A549 (cell line): ENCODE data around the gene EIF4G2. TPM values are rescaled to one million over a fixed set of nuclear protein-coding genes. Genes with fewer than 3 reads are reported as not detected.

Source experiments
- ATAC-seq, 2 experiments: fragments of 200-7000 bp in 1 of 2; fragments of >200 bp in 1 of 2; cut with Nextera tagmentation in 1 of 2; cut with Tn5 transposase in 1 of 2; 3 replicates each; pipeline versions ENCODE4 v1.8.0 to v1.9.1; 2018 to 2020; ENCODE audit warnings: mild to moderate bottlenecking in 1 of 2, moderate library complexity in 1 of 2
- CTCF ChIA-PET: fragments of 300-600 bp; sonication (Branson Sonifier 250); formaldehyde crosslinking; extraction: SDS; loops from one replicate; lab custom pipeline; 2021; ENCODE audit warnings: antibody characterized with exemption, inconsistent platforms; lab: Yijun Ruan, JAX
- POLR2A ChIA-PET: fragments of 350-600 bp; formaldehyde crosslinking; extraction: SDS; loops from one replicate; lab custom pipeline; 2021; ENCODE audit warnings: antibody characterized with exemption, inconsistent platforms; lab: Yijun Ruan, JAX
- DNase-seq, 2 experiments: peaks; one replicate each; pipeline versions ENCODE4 v3.0.0 to v3.0.0-alpha.2; 2011 to 2016; ENCODE audit warnings: low read depth in 1 of 2, low spot score in 1 of 2
- FAIRE-seq: peaks from 2 replicates; lab custom pipeline; 2011; peaks lifted over from hg19 to GRCh38; lab: Jason Lieb, UNC
- H3K27ac ChIP-seq, 2 experiments: fragments of >200 bp; sonication (Bioruptor Twin); formaldehyde crosslinking; 3 replicates each; pipeline ENCODE4 v1.5.1; 2016 to 2017
- H3K4me1 ChIP-seq: fragments of >200 bp; sonication (Bioruptor Twin); formaldehyde crosslinking; 3 replicates; pipeline ENCODE4 v1.6.1; 2016
- H3K4me2 ChIP-seq: fragments of >200 bp; sonication (Bioruptor Twin); formaldehyde crosslinking; 3 replicates; pipeline ENCODE4 v1.6.1; 2016
- H3K4me3 ChIP-seq: fragments of >200 bp; sonication (Bioruptor Twin); formaldehyde crosslinking; 3 replicates; pipeline ENCODE4 v1.5.1; 2016
- H3K9me3 ChIP-seq: fragments of >200 bp; sonication (Bioruptor Twin); formaldehyde crosslinking; 3 replicates; pipeline ENCODE4 v1.6.1; 2016
- CBX2 ChIP-seq: fragments of 200-600 bp; sonication (generic); IDR thresholded peaks from 2 replicates; pipeline ENCODE4 v1.6.1; 2016; ENCODE audit warnings: low read depth, mild to moderate bottlenecking, borderline replicate concordance
- CHD2 ChIP-seq: fragments of 150-350 bp; IDR thresholded peaks from 2 replicates; pipeline ENCODE4 v1.6.1; 2014; ENCODE audit warnings: low read length; ENCODE audit not compliant: partially characterized antibody
- CHD4 ChIP-seq: fragments of 200-600 bp; sonication (generic); IDR thresholded peaks from 2 replicates; pipeline ENCODE4 v1.6.1; 2016; ENCODE audit warnings: antibody characterized with exemption, mild to moderate bottlenecking, borderline replicate concordance
- CTCF ChIP-seq: fragments of >200 bp; sonication (Bioruptor Twin); formaldehyde crosslinking; IDR thresholded peaks from 3 replicates; pipeline ENCODE4 v1.5.1; 2016
- E2F6 ChIP-seq: IDR thresholded peaks from 2 replicates; pipeline ENCODE4 v1.6.1; 2012; ENCODE audit warnings: low read depth, borderline replicate concordance
- EHF ChIP-seq: fragments of 250-450 bp; sonication (Bioruptor Pico); IDR thresholded peaks from 2 replicates; pipeline ENCODE4 v1.5.0; 2020; ENCODE audit warnings: mild to moderate bottlenecking
- HEYL ChIP-seq: fragments of 250-450 bp; sonication (Bioruptor Pico); IDR thresholded peaks from 2 replicates; pipeline ENCODE4 v1.8.0; 2021; ENCODE audit warnings: mild to moderate bottlenecking, moderate library complexity
- HOXB5 ChIP-seq: fragments of 250-450 bp; sonication (Bioruptor Pico); IDR thresholded peaks from 2 replicates; pipeline ENCODE4 v1.5.0; 2020; ENCODE audit warnings: mild to moderate bottlenecking, moderate library complexity
- JUN ChIP-seq, 2 experiments: fragments of >200 bp; sonication (Bioruptor Twin); formaldehyde crosslinking; IDR thresholded peaks; 2 replicates in 1 of 2; 3 replicates in 1 of 2; pipeline ENCODE4 v1.6.1; 2016 to 2017
- JUNB ChIP-seq: fragments of >200 bp; sonication (Bioruptor Twin); formaldehyde crosslinking; IDR thresholded peaks from 2 replicates; pipeline ENCODE4 v1.6.1; 2016
- NR3C1 ChIP-seq: fragments of >200 bp; sonication (Bioruptor Twin); formaldehyde crosslinking; IDR thresholded peaks from 3 replicates; pipeline ENCODE4 v1.6.1; 2017
- PBX3 ChIP-seq: IDR thresholded peaks from 2 replicates; pipeline ENCODE4 v1.6.1; 2012
- PHF8 ChIP-seq: fragments of 200-600 bp; sonication (generic); IDR thresholded peaks from 2 replicates; pipeline ENCODE4 v1.6.1; 2016; ENCODE audit warnings: low read depth, mild to moderate bottlenecking, antibody characterized with exemption, moderate library complexity, borderline replicate concordance
- POLR2A ChIP-seq: IDR thresholded peaks from 2 replicates; pipeline ENCODE4 v1.6.1; 2012; ENCODE audit warnings: mild to moderate bottlenecking, low read length
- RARB ChIP-seq: fragments of 250-450 bp; sonication (Bioruptor Pico); IDR thresholded peaks from 2 replicates; pipeline ENCODE4 v1.8.0; 2021; ENCODE audit warnings: mild to moderate bottlenecking, moderate library complexity
- RCOR1 ChIP-seq: fragments of 150-350 bp; IDR thresholded peaks from 2 replicates; pipeline ENCODE4 v1.6.1; 2014; ENCODE audit warnings: antibody characterized with exemption, low read length, low read depth
- RNF2 ChIP-seq: fragments of 200-600 bp; sonication (generic); IDR thresholded peaks from 2 replicates; pipeline ENCODE4 v1.6.1; 2016; ENCODE audit warnings: low read depth, mild to moderate bottlenecking, antibody characterized with exemption, moderate library complexity, borderline replicate concordance
- USF2 ChIP-seq: fragments of 450-650 bp; IDR thresholded peaks from 2 replicates; pipeline ENCODE4 v1.6.1; 2014; ENCODE audit warnings: antibody characterized with exemption
- ZC3H11A ChIP-seq: fragments of 450-650 bp; IDR thresholded peaks from 2 replicates; pipeline ENCODE4 v1.6.1; 2014; ENCODE audit warnings: antibody characterized with exemption, mild to moderate bottlenecking
- ZFP36 ChIP-seq: fragments of 450-650 bp; IDR thresholded peaks from 2 replicates; pipeline ENCODE4 v1.6.1; 2014; ENCODE audit warnings: borderline replicate concordance; ENCODE audit not compliant: partially characterized antibody
- WGBS: methylation state at CpG from one replicate; pipeline ENCODE4 v1.1.6; 2017; ENCODE audit errors: missing lambda C conversion rate; 5-methylcytosine and 5-hydroxymethylcytosine counted together
- polyA plus RNA-seq, 4 experiments: library from polyadenylated mRNA; depleted of rRNA in 3 of 4; stranded (reverse); fragments of >200 nt; fragmentation: RNase III in 1 of 4; extraction: RNeasy Plus Mini Kit Qiagen cat#74134 plus additional on column Dnase treatment in 1 of 4; gene quantifications; 2 replicates in 3 of 4; 3 replicates in 1 of 4; pipeline ENCODE4 v1.2.3, GENCODE V29; 2011 to 2017

Gene EIF4G2
- polyA plus RNA-seq, 2 of the 4 experiments (the other 2 are of a cell fraction), result 901 to 1,171 TPM

- no peak for DNase-seq
- Histone ChIP-seq H3K9me3 (no peaks in the 10 kb centered on the region), H3K4me1 (no peaks in the 10 kb centered on the region)
- TF ChIP-seq RNF2 (no peak), CTCF (no peak), HOXB5 (CRISPR knock-in tag) (no peak)
- TF ChIP-seq, all 56 proteins: peak for 0
- CTCF ChIA-PET, result interaction anchor here (1.2 kb wide), 1 partner anchor 10 kb away, joined by 3 read pairs; no protein-coding TSS in a partner anchor
- WGBS, result 70% methylated on average over 4 of the region's 4 CpGs
- POLR2A ChIA-PET, result interaction anchor here (4.2 kb wide), 1 partner anchor 20 kb away, joined by 15 read pairs; the partner anchor contains the start of gene EIF4G2
- FAIRE-seq (no peak), ATAC-seq (no peak)
- Histone ChIP-seq H3K27ac (no peak overlapping the region), H3K4me3 (no peak overlapping the region), H3K4me2 (no peak overlapping the region)
These were observed 20.4 kb upstream of the EIF4G2 start for GRCh38 chr11:10829139-10829538.

- no peak for TF ChIP-seq USF2
- no peak for TF ChIP-seq POLR2A
- POLR2A ChIA-PET, result interaction anchor here (4.2 kb wide), 1 partner anchor 19 kb away, joined by 15 read pairs; the partner anchor contains the start of gene EIF4G2
- CTCF ChIA-PET, result interaction anchor here (1.2 kb wide), 1 partner anchor 10 kb away, joined by 3 read pairs; no protein-coding TSS in a partner anchor
- no peak overlapping the region for H3K4me3 ChIP-seq
- 61% methylated on average over 2 of the region's 2 CpGs for WGBS
- H3K4me1 ChIP-seq, result no peaks in the 10 kb centered on the region
- no peak overlapping the region for H3K27ac ChIP-seq
- FAIRE-seq, result no peak
- H3K4me2 ChIP-seq, result no peak overlapping the region
- DNase-seq, result no peak
- ATAC-seq, result no peak
- H3K9me3 ChIP-seq, result no peaks in the 10 kb centered on the region
These were observed 19.7 kb upstream of the EIF4G2 start for GRCh38 chr11:10828402-10828801.

- Histone ChIP-seq H3K4me2 (no peak overlapping the region), H3K27ac (no peak overlapping the region)
- TF ChIP-seq PHF8 (no peak), CHD2 (no peak), E2F6 (no peak), JUN (IDR thresholded peaks at IDR 0.05) (no peak), HEYL (CRISPR knock-in tag) (no peak), CBX2 (no peak), JUNB (no peak), NR3C1 (no peak), RARB (CRISPR knock-in tag) (no peak), ZFP36 (no peak), PBX3 (no peak), EHF (CRISPR knock-in tag) (no peak), CHD4 (no peak), RCOR1 (no peak), ZC3H11A (no peak)
- TF ChIP-seq, all 56 proteins: peak for 0
- no peak overlapping the region for H3K4me3 ChIP-seq
- WGBS, result 82% methylated on average over 3 of the region's 3 CpGs
- no peak for FAIRE-seq
- ChIA-PET CTCF (interaction anchor here (1.0 to 1.6 kb wide), 2 partner anchors 13 to 33 kb away, joined by 3 to 4 read pairs; no protein-coding TSS in a partner anchor), POLR2A (no interaction called here)
- no peaks in the 10 kb centered on the region for H3K9me3 ChIP-seq
- no peak for DNase-seq
- H3K4me1 ChIP-seq, result no peaks in the 10 kb centered on the region
- ATAC-seq, result no peak
These were observed 16.2 kb upstream of the EIF4G2 start for GRCh38 chr11:10824888-10825287.
